HG03571 (cell line): ENCODE measurements around the gene ARHGEF6.

ENCODE experiments used
- ATAC-seq: cut with Tn5 transposase; IDR thresholded peaks from one replicate; pipeline ENCODE4 v1.9.1; 2021; ENCODE audit not compliant: unreplicated experiment

The ARHGEF6 gene

GRCh38 chrX:136697156-136697555 is 83.6 kb downstream of the ARHGEF6 start:
- no peak for ATAC-seq

- no peak for ATAC-seq
Measured at GRCh38 chrX:136694431-136695087, 86.2 kb downstream of the ARHGEF6 start.

GRCh38 chrX:136692271-136692670 is 88.5 kb downstream of the ARHGEF6 start:
- no peak for ATAC-seq

- peak; percentile 52 for ATAC-seq
Measured at GRCh38 chrX:136691028-136691809, 89.5 kb downstream of the ARHGEF6 start.

GRCh38 chrX:136689436-136689835 is 91.3 kb downstream of the ARHGEF6 start:
- no peak for ATAC-seq

GRCh38 chrX:136687457-136687856 is 93.3 kb downstream of the ARHGEF6 start:
- no peak for ATAC-seq

GRCh38 chrX:136684120-136684519 is 96.6 kb downstream of the ARHGEF6 start:
- ATAC-seq, result no peak

- ATAC-seq, result no peak
Measured at GRCh38 chrX:136679531-136679930, 101.2 kb downstream of the ARHGEF6 start.

GRCh38 chrX:136674270-136674985 is 106.3 kb downstream of the ARHGEF6 start:
- peak; percentile 34 for ATAC-seq

GRCh38 chrX:136671006-136671610 is 109.6 kb downstream of the ARHGEF6 start:
- ATAC-seq, result no peak

GRCh38 chrX:136667446-136668168 is 113.1 kb downstream of the ARHGEF6 start:
- no peak for ATAC-seq

GRCh38 chrX:136666088-136666487 is 114.6 kb downstream of the ARHGEF6 start:
- ATAC-seq, result no peak

- no peak for ATAC-seq
Measured at GRCh38 chrX:136665258-136665900, 115.4 kb downstream of the ARHGEF6 start.

GRCh38 chrX:136662976-136663375 is 117.8 kb downstream of the ARHGEF6 start:
- no peak for ATAC-seq

- no peak for ATAC-seq
Measured at GRCh38 chrX:136662104-136662503, 118.6 kb downstream of the ARHGEF6 start.

- no peak for ATAC-seq
Measured at GRCh38 chrX:136660896-136661295, 119.8 kb downstream of the ARHGEF6 start.

- no peak for ATAC-seq
Measured at GRCh38 chrX:136659174-136659573, 121.6 kb downstream of the ARHGEF6 start.

- no peak for ATAC-seq
Measured at GRCh38 chrX:136658151-136658550, 122.6 kb downstream of the ARHGEF6 start.

- no peak for ATAC-seq
Measured at GRCh38 chrX:136656361-136656964, 124.3 kb downstream of the ARHGEF6 start.
